Erythroblast (primary cell): ENCODE measurements around the gene LGR6.

Experiments
- GATA1 ChIP-seq: IDR thresholded peaks from 2 replicates; pipeline ENCODE4 v1.6.1; 2011; ENCODE audit warnings: low read depth, mild to moderate bottlenecking, control low read depth, low read length, moderate library complexity
- POLR2A ChIP-seq: IDR thresholded peaks from 2 replicates; pipeline ENCODE4 v1.6.1; 2011; ENCODE audit warnings: mild to moderate bottlenecking, low read length

GRCh38 chr1:202361701-202362100 is 168.1 kb downstream of the LGR6 start:
- TF ChIP-seq POLR2A (no peak), GATA1 (no peak)
